OCI-LY7 (cell line): ENCODE measurements around the gene APLN. TPM values are rescaled to one million over a fixed set of nuclear protein-coding genes. Genes with fewer than 3 reads are reported as not detected.
A peak's percentile ranks its signal among the peaks of the same experiment; 100 is the strongest.

Experiments used
- Bru-seq: library from RNA; stranded (reverse); fragments of 400-500 nt; gene quantifications from one replicate; lab custom pipeline; 2021; lab: Mats Ljungman, UMichigan
- BruChase-seq, 2 experiments: library from RNA; stranded (reverse); fragments of 400-500 nt; gene quantifications; one replicate each; lab custom pipeline; 2021; lab: Mats Ljungman, UMichigan
- BruUV-seq: library from RNA; stranded (reverse); fragments of 400-500 nt; replicated peaks from 2 replicates; lab custom pipeline; 2021; lab: Mats Ljungman, UMichigan
- CTCF ChIA-PET: fragments of 300-600 bp; sonication (Branson Sonifier 250); formaldehyde crosslinking; loops from one replicate; lab custom pipeline; 2022; ENCODE audit warnings: antibody characterized with exemption; ENCODE audit not compliant: unreplicated experiment; lab: Charles Lee
- POLR2A ChIA-PET: fragments of 300-600 bp; sonication (Branson Sonifier 250); formaldehyde crosslinking; loops from one replicate; lab custom pipeline; 2022; ENCODE audit warnings: antibody characterized with exemption; lab: Charles Lee
- DNase-seq: peaks from one replicate; pipeline ENCODE4 v3.0.0-alpha.2; 2015; ENCODE audit warnings: low spot score
- H2AFZ ChIP-seq: fragments of 200-600 bp; sonication (generic), shearing (Covaris generic); 2 replicates; pipeline ENCODE4 v1.6.1; 2014; ENCODE audit warnings: mild to moderate bottlenecking, antibody characterized with exemption, low read length, moderate library complexity
- H3K27ac ChIP-seq: fragments of 200-600 bp; sonication (generic); 2 replicates; pipeline ENCODE4 v1.5.1; 2014; ENCODE audit warnings: mixed run types, low read depth, mild to moderate bottlenecking, moderate library complexity, low read length, inconsistent platforms; ENCODE audit not compliant: poor library complexity, severe bottlenecking
- H3K36me3 ChIP-seq: fragments of 200-600 bp; sonication (generic); 2 replicates; pipeline ENCODE4 v1.6.1; 2014; ENCODE audit warnings: mild to moderate bottlenecking, antibody characterized with exemption, low read length, moderate library complexity, mixed read lengths; ENCODE audit not compliant: insufficient read depth
- H3K4me1 ChIP-seq: fragments of 200-600 bp; sonication (generic); 2 replicates; pipeline ENCODE4 v1.5.1; 2014; ENCODE audit warnings: mild to moderate bottlenecking, low read length; ENCODE audit not compliant: insufficient read depth, poor library complexity, severe bottlenecking
- H3K4me2 ChIP-seq: fragments of 200-600 bp; sonication (generic); 2 replicates; pipeline ENCODE4 v1.6.1; 2014; ENCODE audit warnings: mild to moderate bottlenecking, low read length
- H3K4me3 ChIP-seq: fragments of 200-600 bp; sonication (generic); 2 replicates; pipeline ENCODE4 v1.5.1; 2014; ENCODE audit warnings: mild to moderate bottlenecking, low read depth, low read length; ENCODE audit not compliant: poor library complexity, severe bottlenecking
- H3K79me2 ChIP-seq: fragments of 200-600 bp; sonication (generic); 2 replicates; pipeline ENCODE4 v1.6.1; 2016; ENCODE audit warnings: low read depth, mild to moderate bottlenecking, low read length, moderate library complexity, mixed read lengths; ENCODE audit not compliant: insufficient read depth
- H3K9me2 ChIP-seq: fragments of 200-600 bp; sonication (generic); 2 replicates; pipeline ENCODE4 v1.6.1; 2016; ENCODE audit warnings: mild to moderate bottlenecking, low read length, mixed read lengths; ENCODE audit not compliant: insufficient read depth
- H3K9me3 ChIP-seq: fragments of 200-600 bp; sonication (generic); 2 replicates; pipeline ENCODE4 v1.6.1; 2014; ENCODE audit warnings: mild to moderate bottlenecking, mixed run types, low read length, mixed read lengths
- H4K20me1 ChIP-seq: fragments of 200-600 bp; sonication (generic); 2 replicates; pipeline ENCODE4 v1.6.1; 2014; ENCODE audit warnings: mild to moderate bottlenecking, antibody characterized with exemption, low read length, moderate library complexity, mixed read lengths; ENCODE audit not compliant: insufficient read depth
- EZH2phosphoT487 ChIP-seq: fragments of 200-600 bp; sonication (generic); IDR thresholded peaks from 2 replicates; pipeline ENCODE4 v1.6.1; 2018; ENCODE audit warnings: low read depth, borderline replicate concordance, mild to moderate bottlenecking, mixed run types, antibody characterized with exemption, low read length, moderate library complexity, mixed read lengths
- intact Hi-C: fragments of 100-400 bp; cut with micrococcal nuclease; formaldehyde crosslinking; loops from one replicate; pipeline ENCODE4 v1.10.0; 2022; ENCODE audit not compliant: unreplicated experiment
- long read RNA-seq: library from polyadenylated mRNA; stranded (forward); transcript quantifications from one replicate; pipeline ENCODE4 v2.0.0, GENCODE V29; 2022
- total RNA-seq, 2 experiments: library from RNA; depleted of rRNA in 1 of 2; stranded (reverse); fragments of >200 nt in 1 of 2; shearing (Covaris generic) in 1 of 2; gene quantifications; 2 replicates each; pipeline ENCODE4 v1.2.3, GENCODE V29; 2014 to 2022
- TF ChIP-seq, protein P1 (sequence below): fragments of 200-600 bp; sonication (generic); conservative IDR thresholded peaks from 2 replicates; pipeline ENCODE4 v1.5.1; 2014; ENCODE audit warnings: mild to moderate bottlenecking, antibody characterized with exemption, low read length, moderate library complexity, mixed read lengths

The APLN gene, protein sequence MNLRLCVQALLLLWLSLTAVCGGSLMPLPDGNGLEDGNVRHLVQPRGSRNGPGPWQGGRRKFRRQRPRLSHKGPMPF
- not detected in 2 replicates for total RNA-seq (2014; rRNA removed; shearing (Covaris generic))
- 0.13 TPM in 1 of 2 replicates, not detected in the other for total RNA-seq (2022)
- not detected for Bru-seq, nascent RNA
- BruChase-seq, experiment 1, labeled RNA remaining after a 6-hour chase = not detected
- BruChase-seq, experiment 2, labeled RNA remaining after a 2-hour chase = not detected
- long read RNA-seq = 0 reads

DNA sequence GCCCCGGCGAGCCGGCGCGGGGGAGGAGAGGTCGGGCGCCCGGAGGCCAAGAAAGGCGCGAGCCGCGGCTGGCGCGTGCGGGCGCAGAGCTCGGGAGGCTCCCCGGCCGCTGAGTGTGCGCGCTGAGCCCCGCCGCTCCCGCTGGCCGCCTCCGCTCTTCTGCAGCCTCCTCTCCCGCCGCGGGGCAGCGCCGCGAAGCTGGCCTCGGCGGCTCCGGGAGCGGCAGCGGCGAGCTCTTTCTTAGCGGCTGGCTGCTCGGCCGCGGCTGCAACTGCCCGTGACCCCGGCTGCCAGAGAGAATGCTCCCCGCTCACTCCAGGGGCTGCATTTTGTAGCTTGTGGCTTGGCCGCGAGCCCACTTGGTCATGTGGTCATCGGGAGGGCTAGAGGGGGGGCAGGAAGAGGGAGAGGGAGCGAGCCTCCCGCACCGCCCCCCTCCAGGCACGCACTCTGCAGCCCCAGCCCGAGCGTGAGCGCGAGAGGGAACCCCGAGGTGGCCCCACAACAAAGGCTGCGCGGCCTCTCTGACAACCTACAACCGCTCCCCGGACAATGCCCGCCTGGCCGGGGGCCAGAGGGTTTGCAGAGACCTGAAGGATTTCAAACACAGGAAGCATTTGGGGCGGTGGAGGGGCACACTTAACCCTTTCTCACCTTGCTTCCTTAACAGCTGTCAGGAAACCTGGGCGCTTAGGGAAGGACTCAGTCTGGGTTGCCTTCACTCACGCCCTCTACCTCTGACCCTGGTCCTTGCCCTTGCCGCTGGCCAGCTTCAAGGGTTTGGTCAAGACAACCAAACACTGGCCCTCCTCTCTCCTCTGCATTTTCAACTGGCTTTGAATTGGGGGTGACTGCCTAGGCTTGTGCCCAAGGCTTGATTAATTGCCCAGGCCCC is at the start of gene APLN:
Gene APLN, minus strand, starts transcription at position 305 of the 895 bp plus-strand sequence. CDS start 326 bp downstream, outside the sequence.
- Histone ChIP-seq H2AFZ (no peak within 1 kb of the TSS), H3K9me3 (no peaks in the 10 kb centered on the region), H3K9me2 (no peaks in the 10 kb centered on the region), H4K20me1 (no peaks in the 10 kb centered on the region), H3K79me2 (no peaks in the 10 kb centered on the region), H3K4me3 (peak within 1 kb of the TSS; percentile 26), H3K27ac (no peak within 1 kb of the TSS), H3K4me1 (peaks cover 7% of the 10 kb centered on the region), H3K36me3 (no peaks in the 10 kb centered on the region), H3K4me2 (peak within 1 kb of the TSS; percentile 44)
- TF ChIP-seq, protein P1, sequence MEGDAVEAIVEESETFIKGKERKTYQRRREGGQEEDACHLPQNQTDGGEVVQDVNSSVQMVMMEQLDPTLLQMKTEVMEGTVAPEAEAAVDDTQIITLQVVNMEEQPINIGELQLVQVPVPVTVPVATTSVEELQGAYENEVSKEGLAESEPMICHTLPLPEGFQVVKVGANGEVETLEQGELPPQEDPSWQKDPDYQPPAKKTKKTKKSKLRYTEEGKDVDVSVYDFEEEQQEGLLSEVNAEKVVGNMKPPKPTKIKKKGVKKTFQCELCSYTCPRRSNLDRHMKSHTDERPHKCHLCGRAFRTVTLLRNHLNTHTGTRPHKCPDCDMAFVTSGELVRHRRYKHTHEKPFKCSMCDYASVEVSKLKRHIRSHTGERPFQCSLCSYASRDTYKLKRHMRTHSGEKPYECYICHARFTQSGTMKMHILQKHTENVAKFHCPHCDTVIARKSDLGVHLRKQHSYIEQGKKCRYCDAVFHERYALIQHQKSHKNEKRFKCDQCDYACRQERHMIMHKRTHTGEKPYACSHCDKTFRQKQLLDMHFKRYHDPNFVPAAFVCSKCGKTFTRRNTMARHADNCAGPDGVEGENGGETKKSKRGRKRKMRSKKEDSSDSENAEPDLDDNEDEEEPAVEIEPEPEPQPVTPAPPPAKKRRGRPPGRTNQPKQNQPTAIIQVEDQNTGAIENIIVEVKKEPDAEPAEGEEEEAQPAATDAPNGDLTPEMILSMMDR = no peak
- TF ChIP-seq EZH2phosphoT487 = no peak
- ChIA-PET POLR2A (interaction anchor here (0.6 kb wide), 1 partner anchor 659 kb away, joined by 4 read pairs; no protein-coding TSS in a partner anchor), CTCF (interaction anchor here (0.7 kb wide), 1 partner anchor 120 kb away, joined by 3 read pairs; no protein-coding TSS in a partner anchor)
- DNase-seq = no peak
- no TSS peak for BruUV-seq
- intact Hi-C loops = no loop called here

DNA sequence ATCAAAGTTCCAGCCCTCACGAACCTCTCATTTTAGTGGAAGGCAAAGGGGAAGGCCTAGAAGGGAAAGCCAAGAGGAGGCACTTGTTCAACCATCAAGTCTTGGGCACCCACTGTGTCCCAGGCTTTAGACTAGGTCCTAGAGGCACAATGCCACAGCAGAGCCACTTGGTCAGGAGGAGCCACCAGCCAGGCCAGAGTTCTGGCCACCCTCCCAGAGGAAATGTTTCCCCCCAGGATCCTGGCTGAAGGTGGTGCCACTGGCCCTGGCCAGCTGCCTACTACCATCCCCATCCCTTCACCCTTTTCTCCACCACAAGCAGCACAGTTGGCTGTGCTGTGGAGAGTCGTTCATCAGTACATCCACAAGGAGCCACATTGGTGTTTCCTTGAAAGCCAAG is 49.7 kb upstream of the APLN start:
- intact Hi-C loops = no loop called here
- BruUV-seq = no TSS peak
- CTCF ChIA-PET = no interaction called here

More for the DNA sequence above, 49.7 kb upstream of the APLN start:
- Histone ChIP-seq H3K36me3 (no peaks in the 10 kb centered on the region), H3K4me2 (no peak overlapping the region), H3K9me2 (no peaks in the 10 kb centered on the region), H3K4me1 (no peaks in the 10 kb centered on the region), H3K27ac (no peak overlapping the region), H2AFZ (no peak overlapping the region), H3K9me3 (no peaks in the 10 kb centered on the region), H3K4me3 (no peak overlapping the region), H4K20me1 (no peaks in the 10 kb centered on the region), H3K79me2 (no peaks in the 10 kb centered on the region)
- TF ChIP-seq EZH2phosphoT487 = no peak
- TF ChIP-seq, protein P1 = no peak
- DNase-seq = no peak
- POLR2A ChIA-PET = no interaction called here
